ENCODE results near the gene PKNOX2.

The PKNOX2 gene

DNA sequence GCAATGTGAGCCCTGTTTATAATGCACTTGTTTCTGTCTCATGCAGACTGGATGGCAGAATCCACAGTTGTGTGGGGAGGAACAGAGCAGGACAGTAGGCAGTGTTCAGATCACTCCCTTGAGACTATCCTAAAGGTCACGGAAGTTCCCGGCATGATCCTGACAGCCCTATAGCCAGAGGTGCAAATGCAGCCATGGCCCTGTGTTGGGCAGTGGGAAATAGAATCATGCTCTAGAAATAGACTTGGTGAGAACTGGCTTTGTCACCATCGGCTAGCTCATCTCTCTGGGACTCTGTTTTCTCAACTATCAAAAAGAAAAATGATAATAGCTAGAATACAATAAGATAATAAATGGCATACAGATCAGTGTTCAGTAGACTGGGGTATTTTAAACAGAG, 208.4 kb downstream of the PKNOX2 start:
- no peak overlapping the region for H3K9ac ChIP-seq
- H3K4me3 ChIP-seq (IDR thresholded peaks at IDR 0.05; ENCODE audit: insufficient read depth, low read depth, low read length), result no peak overlapping the region
- H3K4me1 ChIP-seq (ENCODE audit: low read depth, poor library complexity, severe bottlenecking), result no peaks in the 10 kb centered on the region
- no peaks in the 10 kb centered on the region for H3K79me2 ChIP-seq (ENCODE audit: insufficient read depth, low read depth)
- no peaks in the 10 kb centered on the region for H3K27me3 ChIP-seq (ENCODE audit: insufficient read depth, low read depth)
- no peak overlapping the region for H2AFZ ChIP-seq (ENCODE audit: low read depth)
- no peak overlapping the region for H3K4me2 ChIP-seq
- TF ChIP-seq, protein P1, sequence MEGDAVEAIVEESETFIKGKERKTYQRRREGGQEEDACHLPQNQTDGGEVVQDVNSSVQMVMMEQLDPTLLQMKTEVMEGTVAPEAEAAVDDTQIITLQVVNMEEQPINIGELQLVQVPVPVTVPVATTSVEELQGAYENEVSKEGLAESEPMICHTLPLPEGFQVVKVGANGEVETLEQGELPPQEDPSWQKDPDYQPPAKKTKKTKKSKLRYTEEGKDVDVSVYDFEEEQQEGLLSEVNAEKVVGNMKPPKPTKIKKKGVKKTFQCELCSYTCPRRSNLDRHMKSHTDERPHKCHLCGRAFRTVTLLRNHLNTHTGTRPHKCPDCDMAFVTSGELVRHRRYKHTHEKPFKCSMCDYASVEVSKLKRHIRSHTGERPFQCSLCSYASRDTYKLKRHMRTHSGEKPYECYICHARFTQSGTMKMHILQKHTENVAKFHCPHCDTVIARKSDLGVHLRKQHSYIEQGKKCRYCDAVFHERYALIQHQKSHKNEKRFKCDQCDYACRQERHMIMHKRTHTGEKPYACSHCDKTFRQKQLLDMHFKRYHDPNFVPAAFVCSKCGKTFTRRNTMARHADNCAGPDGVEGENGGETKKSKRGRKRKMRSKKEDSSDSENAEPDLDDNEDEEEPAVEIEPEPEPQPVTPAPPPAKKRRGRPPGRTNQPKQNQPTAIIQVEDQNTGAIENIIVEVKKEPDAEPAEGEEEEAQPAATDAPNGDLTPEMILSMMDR (conservative IDR thresholded peaks at IDR 0.05; ENCODE audit: low read depth, low read length), result no peak
- no peaks in the 10 kb centered on the region for H3K36me3 ChIP-seq (ENCODE audit: insufficient read depth)
- H3K27ac ChIP-seq, result no peak overlapping the region
- H4K20me1 ChIP-seq (ENCODE audit: insufficient read depth), result no peaks in the 10 kb centered on the region

DNA sequence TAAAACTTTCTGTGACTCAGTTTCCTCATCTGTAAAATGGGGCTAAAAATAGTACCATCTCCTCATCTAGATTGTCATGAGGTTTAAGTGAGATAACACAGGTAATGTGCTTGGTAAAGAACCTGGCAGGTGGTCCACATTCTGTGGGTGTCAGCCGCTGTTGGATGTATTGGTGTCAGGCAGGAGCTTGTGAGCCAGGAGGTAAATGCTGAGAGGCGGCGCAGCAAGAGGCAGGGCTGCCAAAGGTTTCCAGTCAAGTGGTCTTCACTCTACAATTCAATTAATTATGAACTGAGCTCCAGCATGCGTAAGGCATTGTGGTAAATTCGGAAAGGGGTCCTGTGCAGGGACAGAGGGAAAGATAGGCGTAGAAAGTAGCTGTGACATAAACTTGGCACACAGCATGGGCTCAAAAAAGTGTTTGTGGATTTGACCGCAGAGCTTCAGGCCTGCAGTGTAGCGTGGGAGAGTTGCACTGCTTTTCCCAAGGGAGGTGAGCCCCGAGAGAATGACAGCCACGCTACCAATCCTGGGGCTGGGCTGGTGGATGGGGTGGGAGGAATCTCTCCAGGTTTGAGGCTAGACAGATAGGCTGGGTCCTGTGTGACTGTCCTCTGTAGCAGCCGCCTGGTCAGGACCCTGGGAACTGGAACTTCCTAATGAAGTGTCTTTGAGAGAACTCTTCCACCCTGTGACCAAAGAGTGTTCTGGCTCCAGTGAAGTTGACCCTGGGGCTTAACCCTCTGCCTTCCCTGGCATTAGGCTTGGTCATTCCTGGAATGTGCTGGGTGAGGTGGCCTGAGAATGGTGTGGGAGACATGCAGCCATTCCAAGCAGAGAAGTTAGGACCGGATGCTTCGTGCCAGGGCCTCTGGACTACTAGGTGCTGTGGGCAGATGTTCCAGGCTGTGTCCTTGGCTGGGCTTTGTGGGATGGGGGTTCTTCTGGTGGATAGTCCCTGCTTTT, 209.2 kb downstream of the PKNOX2 start:
- H3K27me3 ChIP-seq (ENCODE audit: insufficient read depth, low read depth), result no peaks in the 10 kb centered on the region
- no peaks in the 10 kb centered on the region for H3K4me1 ChIP-seq (ENCODE audit: low read depth, poor library complexity, severe bottlenecking)
- H4K20me1 ChIP-seq (ENCODE audit: insufficient read depth), result no peaks in the 10 kb centered on the region
- H2AFZ ChIP-seq (ENCODE audit: low read depth), result no peak overlapping the region
- TF ChIP-seq, protein P1 (conservative IDR thresholded peaks at IDR 0.05; ENCODE audit: low read depth, low read length), result no peak
- no peak overlapping the region for H3K4me3 ChIP-seq (IDR thresholded peaks at IDR 0.05; ENCODE audit: insufficient read depth, low read depth, low read length)
- no peak overlapping the region for H3K9ac ChIP-seq
- H3K27ac ChIP-seq, result no peak overlapping the region
- no peak overlapping the region for H3K4me2 ChIP-seq
- no peaks in the 10 kb centered on the region for H3K36me3 ChIP-seq (ENCODE audit: insufficient read depth)
- no peaks in the 10 kb centered on the region for H3K79me2 ChIP-seq (ENCODE audit: insufficient read depth, low read depth)

- H3K9ac ChIP-seq, result no peak overlapping the region
- no peak overlapping the region for H3K4me2 ChIP-seq
- no peaks in the 10 kb centered on the region for H3K79me2 ChIP-seq (ENCODE audit: insufficient read depth, low read depth)
- no peaks in the 10 kb centered on the region for H3K4me1 ChIP-seq (ENCODE audit: low read depth, poor library complexity, severe bottlenecking)
- H4K20me1 ChIP-seq (ENCODE audit: insufficient read depth), result no peaks in the 10 kb centered on the region
- no peaks in the 10 kb centered on the region for H3K36me3 ChIP-seq (ENCODE audit: insufficient read depth)
- no peak overlapping the region for H3K27ac ChIP-seq
- H3K4me3 ChIP-seq (IDR thresholded peaks at IDR 0.05; ENCODE audit: insufficient read depth, low read depth, low read length), result no peak overlapping the region
- TF ChIP-seq, protein P1 (conservative IDR thresholded peaks at IDR 0.05; ENCODE audit: low read depth, low read length), result no peak
- H2AFZ ChIP-seq (ENCODE audit: low read depth), result no peak overlapping the region
- H3K27me3 ChIP-seq (ENCODE audit: insufficient read depth, low read depth), result no peaks in the 10 kb centered on the region
Observed at GRCh38 chr11:125374398-125374797, 209.8 kb downstream of the PKNOX2 start.

- TF ChIP-seq, protein P1 (conservative IDR thresholded peaks at IDR 0.05; ENCODE audit: low read depth, low read length), result no peak
- Histone ChIP-seq H3K9ac (no peak overlapping the region), H3K4me2 (no peak overlapping the region), H3K27ac (no peak overlapping the region), H3K27me3 (ENCODE audit: insufficient read depth, low read depth) (no peaks in the 10 kb centered on the region), H3K36me3 (ENCODE audit: insufficient read depth) (no peaks in the 10 kb centered on the region), H4K20me1 (ENCODE audit: insufficient read depth) (no peaks in the 10 kb centered on the region), H3K4me3 (IDR thresholded peaks at IDR 0.05; ENCODE audit: insufficient read depth, low read depth, low read length) (no peak overlapping the region), H3K4me1 (ENCODE audit: low read depth, poor library complexity, severe bottlenecking) (no peaks in the 10 kb centered on the region), H2AFZ (ENCODE audit: low read depth) (no peak overlapping the region), H3K79me2 (ENCODE audit: insufficient read depth, low read depth) (no peaks in the 10 kb centered on the region)
Observed at GRCh38 chr11:125375146-125375545, 210.6 kb downstream of the PKNOX2 start.
